SHP77 treated with DMSO at 0.1 percent for 48 hours (cell line): ENCODE measurements around the gene NACC1.

Experiments used
- DNase-seq: peaks from one replicate; lab custom pipeline; 2025; lab: John Stamatoyannopoulos, UW

The NACC1 gene

DNA sequence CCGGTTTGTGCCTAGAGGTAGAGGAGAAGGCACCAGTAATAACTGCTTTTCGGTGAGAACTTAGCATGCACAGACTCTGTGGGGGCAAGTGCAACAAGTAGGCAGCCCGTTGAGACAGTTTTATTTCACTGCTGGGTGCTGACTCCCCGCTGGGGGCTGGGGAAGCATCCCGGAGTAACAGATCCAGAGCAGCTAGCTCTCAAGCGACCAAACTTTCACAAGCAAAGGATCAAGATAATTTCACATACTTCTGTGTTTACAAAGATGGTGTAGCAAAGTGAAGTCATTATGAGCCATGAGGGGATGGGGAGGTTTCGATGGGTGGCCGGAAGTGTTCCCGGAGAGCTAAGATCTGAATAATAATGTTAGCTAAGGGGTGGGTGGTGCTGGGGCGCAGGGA lies 2.8 kb downstream of the NACC1 start:
- DNase-seq: no peak

DNA sequence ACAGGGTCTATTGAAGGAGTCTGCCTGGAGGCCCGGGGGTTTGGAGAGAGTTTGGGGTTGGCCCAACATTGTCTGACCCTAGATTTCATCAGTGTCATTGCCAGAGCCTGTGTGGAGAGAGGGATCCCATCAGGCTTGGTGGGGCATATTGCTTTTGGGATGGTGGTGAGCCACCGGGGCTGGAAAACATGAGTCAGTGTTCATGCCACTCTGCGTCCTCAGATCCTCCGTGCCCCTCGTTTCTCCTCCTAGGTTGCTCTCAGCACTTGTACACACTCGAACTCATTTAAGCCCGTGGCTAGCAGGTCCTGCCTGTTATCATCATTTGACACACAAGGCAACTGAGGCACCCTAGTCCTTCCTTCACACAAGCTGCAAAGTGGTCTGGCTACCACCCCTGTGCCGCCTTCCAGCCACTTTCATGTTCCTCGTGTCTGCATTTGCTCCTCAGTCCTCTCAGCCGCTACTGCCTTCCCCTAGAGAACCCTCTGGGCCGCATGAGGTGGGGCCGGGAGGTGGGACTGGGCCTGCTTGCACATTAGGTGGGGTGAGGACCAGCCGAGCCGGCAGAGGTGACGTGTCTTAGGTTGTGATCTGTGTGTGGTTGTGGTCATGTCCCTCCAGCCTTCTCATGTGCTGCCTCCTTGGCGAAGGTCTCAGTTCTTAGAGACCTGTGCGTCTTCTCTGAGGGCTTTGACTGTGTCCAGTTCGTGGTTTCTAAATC lies 3.6 kb downstream of the NACC1 start:
- no peak for DNase-seq

GRCh38 chr19:13122275-13122878 lies 4.3 kb downstream of the NACC1 start:
- DNase-seq: no peak

DNA sequence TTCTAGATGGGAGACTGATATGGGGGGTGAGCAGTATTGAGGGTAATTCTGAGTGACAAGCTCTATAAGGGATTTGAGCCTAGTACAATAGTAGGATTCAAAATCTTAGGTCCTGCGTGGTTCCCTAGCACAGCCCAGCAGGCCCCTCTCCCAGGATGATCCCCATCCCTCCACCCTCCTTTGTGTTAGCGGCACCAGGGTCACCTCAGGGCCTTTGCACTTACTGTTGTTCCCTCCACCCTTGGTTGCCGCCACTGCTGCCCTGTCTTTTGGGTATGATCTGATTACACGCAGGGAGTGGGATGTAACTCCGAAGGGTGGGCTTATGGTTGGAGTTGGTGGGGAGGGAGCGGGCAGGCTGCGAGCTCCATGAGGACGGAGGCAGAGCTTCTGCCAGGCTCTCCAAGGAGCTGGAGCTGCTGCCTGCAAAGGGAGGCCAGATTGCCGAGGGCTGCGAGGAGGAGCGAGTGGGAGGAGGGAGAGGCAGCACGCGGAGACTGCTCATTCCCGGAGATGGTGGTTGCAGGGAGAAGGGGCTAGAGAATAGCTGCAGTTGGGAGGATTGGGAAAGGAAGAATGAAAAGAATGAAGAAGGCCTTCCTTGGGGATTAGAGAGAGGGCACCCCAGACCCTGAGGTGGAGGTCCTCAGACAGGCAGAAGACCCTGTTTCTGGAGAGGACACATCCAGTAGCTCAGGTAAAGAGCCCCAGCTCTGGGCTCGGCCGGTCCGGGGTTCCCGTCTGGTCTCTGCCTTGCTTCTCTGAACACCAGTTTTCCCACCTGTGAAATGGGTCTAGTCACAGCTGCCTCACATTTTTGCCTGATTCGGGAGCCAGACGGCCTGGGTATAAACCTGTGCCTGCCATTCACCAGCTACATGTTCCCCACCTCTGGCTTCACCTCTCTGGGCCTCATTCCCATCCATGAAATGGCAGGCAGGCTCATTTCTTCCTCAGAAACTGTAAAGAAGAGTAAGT lies 5.2 kb downstream of the NACC1 start:
- DNase-seq: no peak

GRCh38 chr19:13127051-13127450 lies 9.0 kb downstream of the NACC1 start:
- no peak for DNase-seq

DNA sequence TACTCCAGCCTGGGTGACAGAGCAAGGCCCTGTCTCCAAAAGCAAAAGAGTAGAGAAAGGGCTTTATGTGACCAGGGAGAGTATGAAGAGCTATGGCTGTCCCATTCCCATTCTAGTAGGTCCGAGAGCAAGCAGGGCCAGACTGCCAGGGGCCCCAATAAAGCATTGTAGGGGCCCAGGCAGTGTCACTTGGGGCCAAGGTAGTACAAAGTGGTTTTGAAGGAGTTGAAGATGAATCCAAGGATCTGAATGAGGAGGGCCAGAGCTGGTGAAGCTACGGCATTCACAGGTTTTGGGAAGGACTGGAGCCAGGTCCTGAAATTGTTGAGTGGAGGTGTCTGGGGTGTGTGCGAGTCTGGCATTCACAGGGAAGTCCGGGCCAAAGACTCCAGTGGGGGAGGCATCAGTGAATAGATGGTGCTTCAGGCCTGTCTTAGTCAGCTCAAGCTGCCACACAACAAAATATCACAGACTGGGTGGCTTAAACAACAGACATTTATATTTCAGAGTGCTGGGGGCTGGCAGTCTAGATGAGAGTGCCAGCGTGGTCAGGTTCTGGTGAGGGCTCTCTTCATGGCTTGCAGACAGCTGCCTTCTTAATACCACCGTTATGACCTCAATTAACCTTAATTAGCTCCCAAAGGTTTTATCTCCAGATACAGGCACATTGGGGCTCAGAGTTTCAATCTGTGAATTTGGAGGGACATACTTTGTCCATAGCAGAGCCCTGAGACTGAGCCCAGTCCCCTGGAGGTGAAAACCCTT lies 9.9 kb downstream of the NACC1 start:
- DNase-seq: no peak

- DNase-seq: no peak
These were observed 10.5 kb downstream of the NACC1 start for GRCh38 chr19:13128583-13128982.

- no peak for DNase-seq
These were observed 11.3 kb downstream of the NACC1 start for GRCh38 chr19:13129384-13129783.

DNA sequence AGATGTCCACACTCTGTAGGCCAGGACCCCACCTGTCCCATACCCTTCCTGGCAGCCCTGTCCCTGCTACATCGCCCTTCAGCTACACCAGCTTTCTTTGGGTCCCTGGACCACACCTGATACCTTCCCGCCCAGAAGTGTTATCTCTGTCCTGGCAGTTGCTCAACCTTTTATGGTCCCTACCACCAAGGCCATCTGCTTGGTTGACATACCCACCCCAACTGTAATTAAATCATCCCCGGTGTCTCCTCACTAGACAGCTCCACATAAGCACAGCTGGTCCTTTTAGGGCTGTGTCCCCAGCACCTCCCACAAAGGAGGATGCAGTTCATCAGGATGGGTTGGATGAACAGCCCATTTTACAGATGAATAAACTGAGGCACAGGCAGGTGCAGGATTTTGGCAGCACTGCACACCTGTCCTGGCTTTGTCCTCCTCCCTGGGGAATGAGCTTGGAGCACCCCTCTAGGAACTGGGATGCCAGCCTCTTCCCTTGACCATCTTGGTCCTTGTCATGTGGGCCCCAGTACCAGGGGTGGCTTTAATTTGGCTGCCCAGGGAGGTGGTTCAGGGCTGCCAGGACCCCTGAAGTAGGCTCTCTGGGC lies 12.9 kb downstream of the NACC1 start:
- no peak for DNase-seq

DNA sequence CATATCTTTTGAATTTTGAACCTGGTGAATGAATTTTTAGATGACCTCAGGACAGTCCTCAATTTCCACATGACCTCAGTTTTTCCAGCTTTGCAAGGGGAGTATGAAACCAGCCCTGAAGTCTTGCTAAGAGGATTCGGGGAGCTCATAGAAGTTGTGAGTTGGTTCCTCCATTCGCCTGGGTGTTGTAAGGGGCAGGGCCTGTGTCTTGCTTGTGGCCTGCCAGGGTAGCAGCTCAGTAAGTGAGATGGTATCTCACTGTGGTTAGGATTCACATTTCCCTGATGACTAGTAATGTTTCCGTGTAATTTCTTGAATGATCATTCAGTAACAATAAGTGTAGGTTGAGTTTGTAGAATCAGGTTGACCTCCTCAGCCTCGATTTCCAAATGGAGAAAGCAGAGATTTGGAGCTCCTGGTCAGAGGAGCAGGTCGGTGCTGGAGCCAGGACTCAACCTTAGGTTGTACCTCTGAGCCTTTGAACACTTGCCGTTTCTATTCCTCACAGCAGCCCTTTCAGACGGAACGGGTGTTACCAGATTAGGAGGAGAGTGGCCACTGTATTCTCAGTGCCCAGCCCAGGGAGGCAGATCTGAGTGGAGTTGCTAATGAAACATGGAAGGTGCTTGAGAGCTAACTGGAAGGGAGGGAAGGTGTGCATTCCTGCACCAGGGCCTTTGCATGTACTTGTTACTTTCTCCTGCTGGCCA lies 14.6 kb downstream of the NACC1 start:
- DNase-seq: no peak

GRCh38 chr19:13133241-13133870 lies 15.3 kb downstream of the NACC1 start:
- DNase-seq: no peak

DNA sequence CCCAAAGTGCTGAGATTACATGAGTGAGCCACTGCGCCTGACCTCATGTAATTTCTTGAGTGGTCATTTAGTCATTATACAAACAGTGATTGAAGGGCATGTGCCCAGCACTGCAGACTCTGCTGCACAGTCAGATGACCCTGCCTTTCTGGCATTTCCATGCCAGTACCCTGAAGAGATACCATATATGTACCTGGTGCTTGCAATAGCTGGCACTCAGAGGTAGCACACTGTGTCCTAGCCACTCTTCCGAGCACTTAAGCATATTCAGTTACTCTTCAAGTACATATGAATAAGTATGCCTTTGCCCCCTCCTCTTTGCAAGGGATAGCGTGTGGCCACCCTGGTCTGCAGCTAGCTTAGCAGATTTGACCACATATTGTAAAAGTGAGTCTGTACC lies 16.6 kb downstream of the NACC1 start:
- no peak for DNase-seq

DNA sequence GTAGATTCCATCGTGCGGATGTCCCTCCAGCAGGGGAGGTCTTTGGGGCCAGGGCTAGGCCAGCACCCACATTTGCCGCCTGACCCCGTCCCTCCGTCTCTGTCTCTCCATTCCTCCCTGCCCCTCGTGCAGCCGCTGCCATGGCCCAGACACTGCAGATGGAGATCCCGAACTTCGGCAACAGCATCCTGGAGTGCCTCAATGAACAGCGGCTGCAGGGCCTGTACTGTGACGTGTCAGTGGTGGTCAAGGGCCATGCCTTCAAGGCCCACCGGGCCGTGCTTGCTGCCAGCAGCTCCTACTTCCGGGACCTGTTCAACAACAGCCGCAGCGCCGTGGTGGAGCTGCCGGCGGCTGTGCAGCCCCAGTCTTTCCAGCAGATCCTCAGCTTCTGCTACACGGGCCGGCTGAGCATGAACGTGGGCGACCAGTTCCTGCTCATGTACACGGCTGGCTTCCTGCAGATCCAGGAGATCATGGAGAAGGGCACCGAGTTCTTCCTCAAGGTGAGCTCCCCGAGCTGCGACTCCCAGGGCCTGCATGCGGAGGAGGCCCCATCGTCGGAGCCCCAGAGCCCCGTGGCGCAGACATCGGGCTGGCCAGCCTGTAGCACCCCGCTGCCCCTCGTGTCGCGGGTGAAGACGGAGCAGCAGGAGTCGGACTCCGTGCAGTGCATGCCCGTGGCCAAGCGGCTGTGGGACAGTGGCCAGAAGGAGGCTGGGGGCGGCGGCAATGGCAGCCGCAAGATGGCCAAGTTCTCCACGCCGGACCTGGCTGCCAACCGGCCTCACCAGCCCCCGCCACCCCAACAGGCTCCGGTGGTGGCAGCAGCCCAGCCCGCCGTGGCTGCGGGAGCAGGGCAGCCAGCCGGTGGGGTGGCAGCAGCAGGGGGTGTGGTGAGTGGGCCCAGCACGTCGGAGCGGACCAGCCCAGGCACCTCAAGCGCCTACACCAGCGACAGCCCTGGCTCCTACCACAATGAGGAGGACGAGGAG lies 17.3 kb downstream of the NACC1 start:
- no peak for DNase-seq

- DNase-seq: no peak
These were observed 19.3 kb downstream of the NACC1 start for GRCh38 chr19:13137290-13137794.

GRCh38 chr19:13138171-13138915 lies 20.3 kb downstream of the NACC1 start:
- DNase-seq: no peak

GRCh38 chr19:13138916-13139198 lies 20.8 kb downstream of the NACC1 start:
- DNase-seq: no peak

DNA sequence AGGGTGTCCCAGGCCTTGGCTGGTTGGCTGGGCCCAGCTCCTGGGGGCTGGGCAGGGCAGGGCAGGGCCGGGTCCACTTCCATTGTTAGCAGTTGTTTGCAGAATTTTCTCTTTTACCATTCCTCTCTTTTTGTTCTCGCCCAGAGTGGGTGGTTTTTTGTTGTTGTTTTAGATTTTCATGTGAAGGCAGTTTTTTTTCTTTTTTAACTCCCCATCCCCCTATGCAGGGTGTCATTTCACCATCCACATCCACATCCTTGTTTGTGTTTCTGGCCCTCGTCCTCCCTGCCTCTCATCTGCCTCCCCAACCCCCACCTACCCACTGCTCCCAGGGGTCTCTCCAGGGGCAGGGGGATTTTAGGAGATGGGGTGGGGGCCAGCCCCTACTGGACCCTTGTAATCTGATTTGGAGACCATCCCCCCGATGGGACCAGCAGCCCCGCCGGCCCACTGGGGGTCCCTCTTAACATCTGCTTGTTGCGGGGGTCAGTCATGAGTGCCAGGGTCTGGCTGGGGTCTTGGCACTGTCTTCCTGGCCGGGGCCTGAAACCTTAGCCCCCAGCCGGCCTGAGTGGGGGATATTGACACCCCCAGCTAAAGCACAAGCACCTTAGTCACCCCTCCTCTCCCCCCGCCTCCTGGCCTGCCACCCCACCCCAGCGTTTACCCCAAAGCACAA lies 21.7 kb downstream of the NACC1 start:
- DNase-seq: no peak
